Upper lobe of right lung (tissue), 1 donor: ENCODE results near the gene DHX58. TPM values are rescaled to one million over a fixed set of nuclear protein-coding genes. Genes with fewer than 3 reads are reported as not detected.

ENCODE experiments used
- ATAC-seq: fragments of 200-7000 bp; cut with Tn5 transposase; one replicate; pipeline ENCODE4 v1.9.1; 2020; ENCODE audit warnings: mild to moderate bottlenecking, moderate library complexity
- DNase-seq: peaks from one replicate; pipeline ENCODE4 v3.0.0-alpha.2; 2020
- H3K27ac ChIP-seq: fragments of 200-600 bp; one replicate; pipeline ENCODE4 v1.8.0; 2022
- H3K27me3 ChIP-seq: fragments of 200-600 bp; one replicate; pipeline ENCODE4 v1.8.0; 2022; ENCODE audit warnings: mild to moderate bottlenecking
- H3K36me3 ChIP-seq: fragments of 200-600 bp; one replicate; pipeline ENCODE4 v1.8.0; 2022
- H3K4me1 ChIP-seq: fragments of 200-600 bp; one replicate; pipeline ENCODE4 v1.8.0; 2022
- H3K4me3 ChIP-seq: fragments of 200-600 bp; one replicate; pipeline ENCODE4 v1.8.0; 2022; ENCODE audit warnings: mild to moderate bottlenecking
- H3K9me3 ChIP-seq: fragments of 200-600 bp; one replicate; pipeline ENCODE4 v1.8.0; 2022
- CTCF ChIP-seq: fragments of 200-600 bp; IDR thresholded peaks from one replicate; pipeline ENCODE4 v1.8.0; 2022; ENCODE audit warnings: antibody characterized with exemption
- intact Hi-C: fragments of 100-400 bp; cut with DNase I; formaldehyde crosslinking; loops from one replicate; pipeline ENCODE4 v1.11.0; 2022
- total RNA-seq: library from RNA; stranded (reverse); fragmentation: NEBNext Ultra II Directional; extraction: Animal tissue kit (Norgen Biotek cat#: 25700); gene quantifications from one replicate; pipeline ENCODE4 v1.2.1, GENCODE V29; 2021
- donor health status: DM: no; HTN: yes; CAD: no; lungs with severe emphysema.

Gene DHX58
- total RNA-seq, 1 donor from 2014 or later = 27.5 TPM

DNA sequence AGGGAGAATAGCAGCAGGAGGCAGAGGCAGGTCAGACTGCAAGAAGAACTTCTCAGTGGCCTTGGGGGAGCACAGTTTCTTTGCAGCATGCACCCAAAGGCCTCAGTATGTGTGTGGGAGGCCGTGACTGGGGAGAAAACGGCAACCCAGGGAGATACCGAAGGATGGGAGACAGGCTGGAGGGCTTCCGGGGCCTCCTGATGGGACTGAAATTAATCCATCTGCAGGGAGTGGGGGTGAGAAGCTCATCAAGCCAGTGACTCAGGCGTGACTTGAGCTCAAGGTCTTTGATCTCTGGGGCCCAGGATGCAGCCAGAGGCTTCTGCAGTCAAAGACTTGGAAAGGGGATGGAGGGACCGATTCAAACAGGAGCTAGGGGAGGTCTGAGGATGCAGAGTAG lies 57.0 kb downstream of the DHX58 start:
- intact Hi-C loops = no loop called here
- no peak for TF ChIP-seq CTCF
- H3K27me3 ChIP-seq = peaks cover 9% of the 10 kb centered on the region

GRCh38 chr17:42055027-42055426 lies 57.5 kb downstream of the DHX58 start:
- Histone ChIP-seq H3K27me3 (peaks cover 9% of the 10 kb centered on the region), H3K27ac (no peak overlapping the region), H3K4me3 (no peak overlapping the region), H3K36me3 (no peaks in the 10 kb centered on the region), H3K9me3 (no peaks in the 10 kb centered on the region), H3K4me1 (peaks cover 6% of the 10 kb centered on the region)
- intact Hi-C loops = no loop called here
- no peak for TF ChIP-seq CTCF
- ATAC-seq (no peak), DNase-seq (no peak)

More for the DNA sequence above, 57.0 kb downstream of the DHX58 start:
- ATAC-seq (no peak), DNase-seq (no peak)
- H3K27ac ChIP-seq = no peak overlapping the region
- peaks cover 4% of the 10 kb centered on the region for H3K4me1 ChIP-seq
- no peaks in the 10 kb centered on the region for H3K9me3 ChIP-seq
- H3K4me3 ChIP-seq = no peak overlapping the region
- H3K36me3 ChIP-seq = no peaks in the 10 kb centered on the region

GRCh38 chr17:42053731-42054500 lies 58.6 kb downstream of the DHX58 start:
- ATAC-seq (no peak), DNase-seq (no peak)
- H3K4me1 ChIP-seq = peaks cover 11% of the 10 kb centered on the region
- no peaks in the 10 kb centered on the region for H3K36me3 ChIP-seq
- intact Hi-C loops = no loop called here
- H3K27me3 ChIP-seq = peaks cover 9% of the 10 kb centered on the region
- no peak overlapping the region for H3K27ac ChIP-seq
- no peak for TF ChIP-seq CTCF
- H3K4me3 ChIP-seq = no peak overlapping the region
- no peaks in the 10 kb centered on the region for H3K9me3 ChIP-seq

GRCh38 chr17:42052346-42052877 lies 60.1 kb downstream of the DHX58 start:
- Histone ChIP-seq H3K9me3 (no peaks in the 10 kb centered on the region), H3K36me3 (no peaks in the 10 kb centered on the region), H3K4me3 (no peak overlapping the region), H3K4me1 (peaks cover 11% of the 10 kb centered on the region), H3K27ac (no peak overlapping the region), H3K27me3 (peaks cover 9% of the 10 kb centered on the region)
- intact Hi-C loops = no loop called here
- ATAC-seq (no peak), DNase-seq (no peak)
- TF ChIP-seq CTCF = no peak

GRCh38 chr17:42051645-42052044 lies 60.9 kb downstream of the DHX58 start:
- Histone ChIP-seq H3K4me3 (no peak overlapping the region), H3K27me3 (peaks cover 9% of the 10 kb centered on the region), H3K36me3 (no peaks in the 10 kb centered on the region), H3K9me3 (no peaks in the 10 kb centered on the region), H3K4me1 (peaks cover 11% of the 10 kb centered on the region), H3K27ac (no peak overlapping the region)
- no peak for TF ChIP-seq CTCF
- intact Hi-C loops = no loop called here
- ATAC-seq (no peak), DNase-seq (no peak)

Other genes with a start within 250 kb of the DHX58 start
- 12.6 TPM for gene KLHL11, start 247.3 kb downstream of the DHX58 start, total RNA-seq
- 112 TPM for gene ACLY, start 193.8 kb downstream of the DHX58 start, total RNA-seq
- 1.0 TPM for gene ODAD4, start 182.1 kb downstream of the DHX58 start, total RNA-seq
- 51.1 TPM for gene CNP, start 145.9 kb downstream of the DHX58 start, total RNA-seq
- 75.9 TPM for gene DNAJC7, start 95.3 kb downstream of the DHX58 start, total RNA-seq
- gene NKIRAS2, start 92.6 kb downstream of the DHX58 start, total RNA-seq = 28.8 TPM
- gene C17orf113, start 62.1 kb downstream of the DHX58 start, total RNA-seq = 0.72 TPM
- gene ZNF385C, start 14.2 kb downstream of the DHX58 start, total RNA-seq = 0.78 TPM
- gene KAT2A, start 8.7 kb upstream of the DHX58 start, total RNA-seq = 45.3 TPM
- not detected for gene HSPB9, start 10.1 kb upstream of the DHX58 start, total RNA-seq
- 154 TPM for gene RAB5C, start 42.3 kb upstream of the DHX58 start, total RNA-seq
- gene KCNH4, start 68.4 kb upstream of the DHX58 start, total RNA-seq = 0.26 TPM
- not detected for gene HCRT, start 72.7 kb upstream of the DHX58 start, total RNA-seq
- gene GHDC, start 81.8 kb upstream of the DHX58 start, total RNA-seq = 30.9 TPM
- gene STAT5B, start 163.7 kb upstream of the DHX58 start, total RNA-seq = 71.0 TPM
- 42.0 TPM for gene STAT5A, start 175.8 kb upstream of the DHX58 start, total RNA-seq